A549 (cell line): Measurements from ENCODE around the gene KRT36. TPM values are rescaled to one million over a fixed set of nuclear protein-coding genes. Genes with fewer than 3 reads are reported as not detected.

Experiments used
- ATAC-seq, 2 experiments: fragments of 200-7000 bp in 1 of 2; fragments of >200 bp in 1 of 2; cut with Nextera tagmentation in 1 of 2; cut with Tn5 transposase in 1 of 2; 3 replicates each; pipeline versions ENCODE4 v1.8.0 to v1.9.1; 2018 to 2020; ENCODE audit warnings: mild to moderate bottlenecking in 1 of 2, moderate library complexity in 1 of 2
- CTCF ChIA-PET: fragments of 300-600 bp; sonication (Branson Sonifier 250); formaldehyde crosslinking; extraction: SDS; loops from one replicate; lab custom pipeline; 2021; ENCODE audit warnings: antibody characterized with exemption, inconsistent platforms; lab: Yijun Ruan, JAX
- POLR2A ChIA-PET: fragments of 350-600 bp; formaldehyde crosslinking; extraction: SDS; loops from one replicate; lab custom pipeline; 2021; ENCODE audit warnings: antibody characterized with exemption, inconsistent platforms; lab: Yijun Ruan, JAX
- DNase-seq, 2 experiments: peaks; one replicate each; pipeline versions ENCODE4 v3.0.0 to v3.0.0-alpha.2; 2011 to 2016; ENCODE audit warnings: low read depth in 1 of 2, low spot score in 1 of 2
- FAIRE-seq: peaks from 2 replicates; lab custom pipeline; 2011; peaks lifted over from hg19 to GRCh38; lab: Jason Lieb, UNC
- H3K27ac ChIP-seq, 2 experiments: fragments of >200 bp; sonication (Bioruptor Twin); formaldehyde crosslinking; 3 replicates each; pipeline ENCODE4 v1.5.1; 2016 to 2017
- H3K4me1 ChIP-seq: fragments of >200 bp; sonication (Bioruptor Twin); formaldehyde crosslinking; 3 replicates; pipeline ENCODE4 v1.6.1; 2016
- H3K4me2 ChIP-seq: fragments of >200 bp; sonication (Bioruptor Twin); formaldehyde crosslinking; 3 replicates; pipeline ENCODE4 v1.6.1; 2016
- H3K4me3 ChIP-seq: fragments of >200 bp; sonication (Bioruptor Twin); formaldehyde crosslinking; 3 replicates; pipeline ENCODE4 v1.5.1; 2016
- H3K9me3 ChIP-seq: fragments of >200 bp; sonication (Bioruptor Twin); formaldehyde crosslinking; 3 replicates; pipeline ENCODE4 v1.6.1; 2016
- CBX2 ChIP-seq: fragments of 200-600 bp; sonication (generic); IDR thresholded peaks from 2 replicates; pipeline ENCODE4 v1.6.1; 2016; ENCODE audit warnings: low read depth, mild to moderate bottlenecking, borderline replicate concordance
- CHD4 ChIP-seq: fragments of 200-600 bp; sonication (generic); IDR thresholded peaks from 2 replicates; pipeline ENCODE4 v1.6.1; 2016; ENCODE audit warnings: antibody characterized with exemption, mild to moderate bottlenecking, borderline replicate concordance
- FOSL2 ChIP-seq, 2 experiments: fragments of 450-650 bp in 1 of 2; fragments of >200 bp in 1 of 2; sonication (Bioruptor Twin) in 1 of 2; formaldehyde crosslinking; IDR thresholded peaks; 2 replicates each; pipeline versions ENCODE4 v1.5.0 to v1.6.1; 2016 to 2020; ENCODE audit warnings: mild to moderate bottlenecking in 1 of 2, moderate library complexity in 1 of 2
- FOXS1 ChIP-seq: fragments of 250-450 bp; sonication (Bioruptor Pico); IDR thresholded peaks from 2 replicates; pipeline ENCODE4 v1.5.0; 2020; ENCODE audit warnings: mild to moderate bottlenecking, moderate library complexity
- HOXB13 ChIP-seq: fragments of 250-450 bp; sonication (Bioruptor Pico); IDR thresholded peaks from 2 replicates; pipeline ENCODE4 v1.5.0; 2020; ENCODE audit warnings: low read depth, mild to moderate bottlenecking, moderate library complexity
- JUNB ChIP-seq: fragments of >200 bp; sonication (Bioruptor Twin); formaldehyde crosslinking; IDR thresholded peaks from 2 replicates; pipeline ENCODE4 v1.6.1; 2016
- KDM5A ChIP-seq: fragments of 200-600 bp; sonication (generic); IDR thresholded peaks from 2 replicates; pipeline ENCODE4 v1.6.1; 2016; ENCODE audit warnings: antibody characterized with exemption, mild to moderate bottlenecking
- NFE2L2 ChIP-seq: fragments of 150-350 bp; conservative IDR thresholded peaks from 2 replicates; pipeline ENCODE4 v1.6.1; 2014; ENCODE audit warnings: low read length
- POLR2A ChIP-seq: IDR thresholded peaks from 2 replicates; pipeline ENCODE4 v1.6.1; 2012; ENCODE audit warnings: mild to moderate bottlenecking, low read length
- RAD21 ChIP-seq, 2 experiments: fragments of >200 bp in 1 of 2; sonication (Bioruptor Twin) in 1 of 2; formaldehyde crosslinking in 1 of 2; IDR thresholded peaks in 1 of 2; conservative IDR thresholded peaks in 1 of 2; 2 replicates in 1 of 2; 3 replicates in 1 of 2; pipeline ENCODE4 v1.6.1; 2012 to 2018; ENCODE audit warnings: inconsistent platforms in 1 of 2
- RARB ChIP-seq: fragments of 250-450 bp; sonication (Bioruptor Pico); IDR thresholded peaks from 2 replicates; pipeline ENCODE4 v1.8.0; 2021; ENCODE audit warnings: mild to moderate bottlenecking, moderate library complexity
- SMC3 ChIP-seq: fragments of >200 bp; sonication (Bioruptor Twin); formaldehyde crosslinking; IDR thresholded peaks from 3 replicates; pipeline ENCODE4 v1.6.1; 2018; ENCODE audit warnings: inconsistent platforms
- TP53 ChIP-seq: fragments of 250-450 bp; sonication (Bioruptor Pico); IDR thresholded peaks from 2 replicates; pipeline ENCODE4 v1.5.0; 2021; ENCODE audit warnings: mild to moderate bottlenecking, moderate library complexity
- ZC3H11A ChIP-seq: fragments of 450-650 bp; IDR thresholded peaks from 2 replicates; pipeline ENCODE4 v1.6.1; 2014; ENCODE audit warnings: antibody characterized with exemption, mild to moderate bottlenecking
- ZNF302 ChIP-seq: fragments of 250-450 bp; sonication (Bioruptor Pico); IDR thresholded peaks from 2 replicates; pipeline ENCODE4 v1.9.0; 2021; ENCODE audit warnings: inconsistent platforms, mild to moderate bottlenecking, moderate library complexity
- ZSCAN20 ChIP-seq: fragments of 250-450 bp; sonication (Bioruptor Pico); IDR thresholded peaks from 2 replicates; pipeline ENCODE4 v1.8.0; 2022; ENCODE audit warnings: mild to moderate bottlenecking, moderate library complexity
- WGBS: methylation state at CpG from one replicate; pipeline ENCODE4 v1.1.6; 2017; ENCODE audit errors: missing lambda C conversion rate; 5-methylcytosine and 5-hydroxymethylcytosine counted together
- polyA plus RNA-seq, 4 experiments: library from polyadenylated mRNA; depleted of rRNA in 3 of 4; stranded (reverse); fragments of >200 nt; fragmentation: RNase III in 1 of 4; extraction: RNeasy Plus Mini Kit Qiagen cat#74134 plus additional on column Dnase treatment in 1 of 4; gene quantifications; 2 replicates in 3 of 4; 3 replicates in 1 of 4; pipeline ENCODE4 v1.2.3, GENCODE V29; 2011 to 2017
- TF ChIP-seq, protein P1 (sequence below): IDR thresholded peaks from 2 replicates; pipeline ENCODE4 v1.6.1; 2012
- TF ChIP-seq, protein P2 (sequence below): fragments of 250-450 bp; sonication (Bioruptor Pico); IDR thresholded peaks from 2 replicates; pipeline ENCODE4 v1.5.0; 2021; ENCODE audit warnings: mild to moderate bottlenecking, moderate library complexity, borderline replicate concordance
- TF ChIP-seq, protein P3 (sequence below): fragments of >200 bp; sonication (Bioruptor Twin); formaldehyde crosslinking; IDR thresholded peaks from 2 replicates; pipeline ENCODE4 v1.6.1; 2016
- TF ChIP-seq, protein P4 (sequence below): fragments of 450-650 bp; IDR thresholded peaks from 2 replicates; pipeline ENCODE4 v1.6.1; 2014; ENCODE audit warnings: antibody characterized with exemption

The KRT36 gene
- polyA plus RNA-seq, 2 of the 4 experiments (the other 2 are of a cell fraction): not detected

DNA sequence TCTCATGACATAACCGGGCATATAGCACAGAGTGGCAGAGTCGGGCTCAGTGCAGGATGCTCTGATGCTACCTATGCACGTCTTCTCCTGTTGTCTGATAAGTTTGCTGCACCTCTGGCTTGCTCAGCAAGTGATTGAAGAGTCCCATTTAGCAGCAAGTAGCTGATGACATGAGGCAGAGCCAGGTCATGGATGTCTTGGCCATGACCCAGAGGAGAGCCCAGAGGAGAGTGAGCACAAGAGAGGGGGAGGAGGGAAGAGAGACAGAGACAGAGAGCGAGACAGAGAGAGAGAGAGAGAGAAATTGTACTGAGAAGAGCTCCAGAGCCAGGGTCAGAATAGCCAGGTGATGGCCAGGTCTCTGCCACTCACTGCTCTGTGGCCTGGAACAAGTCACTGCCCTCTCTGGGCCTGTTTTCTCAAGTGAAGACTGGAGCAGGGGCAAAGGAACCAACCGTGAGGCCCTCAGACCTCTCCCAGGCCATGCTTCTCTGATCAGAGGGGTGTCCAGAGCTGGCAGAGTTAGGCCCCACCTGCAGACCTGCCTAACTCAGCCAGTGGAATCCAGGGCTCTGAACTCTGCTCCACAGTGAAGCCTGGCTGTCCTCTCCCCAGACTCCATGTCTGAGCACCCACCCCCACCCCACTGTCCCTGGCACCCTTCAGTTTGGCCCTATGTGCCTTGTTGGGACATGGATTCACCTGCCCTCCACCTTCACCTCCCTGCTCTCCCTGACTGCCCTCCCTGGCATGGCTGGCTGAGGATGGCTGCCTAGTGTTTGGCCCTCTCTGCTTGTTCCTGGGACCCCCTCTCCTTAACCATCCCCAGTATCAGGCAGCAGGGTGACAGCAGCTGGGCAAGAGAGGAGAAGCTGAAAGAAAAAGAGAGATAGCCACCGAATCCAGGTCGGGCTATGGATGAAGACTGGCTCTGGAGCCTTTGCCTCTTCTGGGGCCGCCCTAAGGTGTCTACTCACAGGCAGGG, 4.5 kb downstream of the KRT36 start:
- FAIRE-seq (no peak), DNase-seq (no peak)
- CTCF ChIA-PET: interaction anchor here (0.6 to 5.7 kb wide), 8 partner anchors 10 to 630 kb away, joined by 3 to 31 read pairs (median 5); no protein-coding TSS in a partner anchor
- Histone ChIP-seq H3K4me1 (no peaks in the 10 kb centered on the region), H3K4me3 (no peak overlapping the region), H3K9me3 (no peaks in the 10 kb centered on the region), H3K4me2 (no peak overlapping the region)
- no peak for TF ChIP-seq TP53
- TF ChIP-seq NFE2L2: no peak
- TF ChIP-seq, protein P1, sequence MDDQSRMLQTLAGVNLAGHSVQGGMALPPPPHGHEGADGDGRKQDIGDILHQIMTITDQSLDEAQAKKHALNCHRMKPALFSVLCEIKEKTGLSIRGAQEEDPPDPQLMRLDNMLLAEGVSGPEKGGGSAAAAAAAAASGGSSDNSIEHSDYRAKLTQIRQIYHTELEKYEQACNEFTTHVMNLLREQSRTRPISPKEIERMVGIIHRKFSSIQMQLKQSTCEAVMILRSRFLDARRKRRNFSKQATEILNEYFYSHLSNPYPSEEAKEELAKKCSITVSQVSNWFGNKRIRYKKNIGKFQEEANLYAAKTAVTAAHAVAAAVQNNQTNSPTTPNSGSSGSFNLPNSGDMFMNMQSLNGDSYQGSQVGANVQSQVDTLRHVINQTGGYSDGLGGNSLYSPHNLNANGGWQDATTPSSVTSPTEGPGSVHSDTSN: no peak
- no peak for TF ChIP-seq ZNF302
- TF ChIP-seq SMC3: no peak
- no peak for TF ChIP-seq RARB (CRISPR knock-in tag)
- TF ChIP-seq FOXS1 (CRISPR knock-in tag): no peak
- no peak for TF ChIP-seq CHD4
- no peak for TF ChIP-seq RAD21 (conservative IDR thresholded peaks at IDR 0.05 in 1 of 2, IDR thresholded peaks at IDR 0.05 in 1 of 2)
- no peak for TF ChIP-seq POLR2A
- TF ChIP-seq CBX2: no peak
- TF ChIP-seq FOSL2 (IDR thresholded peaks at IDR 0.05): no peak
- no peak for TF ChIP-seq FOSL2 (CRISPR knock-in tag; IDR thresholded peaks at IDR 0.05)
- TF ChIP-seq, protein P2, sequence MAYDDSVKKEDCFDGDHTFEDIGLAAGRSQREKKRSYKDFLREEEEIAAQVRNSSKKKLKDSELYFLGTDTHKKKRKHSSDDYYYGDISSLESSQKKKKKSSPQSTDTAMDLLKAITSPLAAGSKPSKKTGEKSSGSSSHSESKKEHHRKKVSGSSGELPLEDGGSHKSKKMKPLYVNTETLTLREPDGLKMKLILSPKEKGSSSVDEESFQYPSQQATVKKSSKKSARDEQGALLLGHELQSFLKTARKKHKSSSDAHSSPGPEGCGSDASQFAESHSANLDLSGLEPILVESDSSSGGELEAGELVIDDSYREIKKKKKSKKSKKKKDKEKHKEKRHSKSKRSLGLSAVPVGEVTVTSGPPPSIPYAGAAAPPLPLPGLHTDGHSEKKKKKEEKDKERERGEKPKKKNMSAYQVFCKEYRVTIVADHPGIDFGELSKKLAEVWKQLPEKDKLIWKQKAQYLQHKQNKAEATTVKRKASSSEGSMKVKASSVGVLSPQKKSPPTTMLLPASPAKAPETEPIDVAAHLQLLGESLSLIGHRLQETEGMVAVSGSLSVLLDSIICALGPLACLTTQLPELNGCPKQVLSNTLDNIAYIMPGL (CRISPR knock-in tag): no peak
- no peak for TF ChIP-seq ZC3H11A
- TF ChIP-seq, protein P3, sequence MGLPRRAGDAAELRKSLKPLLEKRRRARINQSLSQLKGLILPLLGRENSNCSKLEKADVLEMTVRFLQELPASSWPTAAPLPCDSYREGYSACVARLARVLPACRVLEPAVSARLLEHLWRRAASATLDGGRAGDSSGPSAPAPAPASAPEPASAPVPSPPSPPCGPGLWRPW: no peak
- TF ChIP-seq KDM5A: no peak
- no peak for TF ChIP-seq HOXB13
- TF ChIP-seq, all 56 proteins: peak for 0
- no peak overlapping the region for H3K27ac ChIP-seq
- POLR2A ChIA-PET: no interaction called here
- no peak for ATAC-seq
- WGBS: 66% methylated on average over 8 of the region's 8 CpGs

DNA sequence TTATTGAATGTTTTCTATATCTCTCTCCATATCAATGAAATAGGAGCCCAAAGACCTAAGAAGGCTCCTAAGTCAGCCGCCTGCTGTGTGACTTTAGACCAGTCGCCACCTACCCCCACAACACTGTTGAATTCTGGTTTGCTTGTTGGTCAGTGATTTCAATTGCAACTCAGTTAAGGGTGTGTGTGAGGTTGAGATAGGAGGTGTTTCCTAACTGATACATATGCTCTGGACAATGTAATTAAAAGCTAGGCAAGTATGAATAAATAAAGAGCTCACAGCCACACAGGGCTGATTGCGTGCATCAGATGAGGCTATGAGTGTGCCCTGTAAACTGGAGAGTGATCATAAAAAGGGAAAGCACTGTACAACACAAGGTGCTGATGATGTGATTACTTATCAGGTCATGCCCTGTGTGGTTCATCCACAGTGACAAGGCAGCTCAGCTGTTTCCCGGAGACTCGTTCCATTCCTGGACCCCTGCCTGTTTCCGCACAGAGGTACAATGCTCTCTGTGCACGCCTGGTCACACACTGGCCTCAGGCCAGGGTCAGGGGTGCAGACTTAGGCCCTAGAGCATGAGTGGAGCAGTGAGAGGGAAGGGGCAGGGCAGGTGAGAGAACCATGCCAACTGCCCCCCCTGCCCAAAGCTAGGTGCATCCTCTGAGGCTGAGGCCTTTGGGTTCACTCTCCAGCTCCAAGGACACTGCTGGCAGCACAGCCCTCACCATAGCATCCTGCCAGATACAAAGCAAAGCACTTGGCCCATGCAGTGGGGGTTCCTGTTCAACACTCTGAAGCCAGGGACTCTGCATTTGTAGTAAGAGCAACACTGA, 5.5 kb downstream of the KRT36 start:
- H3K4me2 ChIP-seq: no peak overlapping the region
- 79% methylated on average over 7 of the region's 7 CpGs for WGBS
- no peaks in the 10 kb centered on the region for H3K4me1 ChIP-seq
- TF ChIP-seq JUNB (no peak), ZSCAN20 (CRISPR knock-in tag) (no peak)
- TF ChIP-seq, protein P4, sequence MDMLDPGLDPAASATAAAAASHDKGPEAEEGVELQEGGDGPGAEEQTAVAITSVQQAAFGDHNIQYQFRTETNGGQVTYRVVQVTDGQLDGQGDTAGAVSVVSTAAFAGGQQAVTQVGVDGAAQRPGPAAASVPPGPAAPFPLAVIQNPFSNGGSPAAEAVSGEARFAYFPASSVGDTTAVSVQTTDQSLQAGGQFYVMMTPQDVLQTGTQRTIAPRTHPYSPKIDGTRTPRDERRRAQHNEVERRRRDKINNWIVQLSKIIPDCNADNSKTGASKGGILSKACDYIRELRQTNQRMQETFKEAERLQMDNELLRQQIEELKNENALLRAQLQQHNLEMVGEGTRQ: no peak
- TF ChIP-seq, all 56 proteins: peak for 0
- FAIRE-seq: no peak
- no peak for DNase-seq
- no peak overlapping the region for H3K27ac ChIP-seq
- H3K9me3 ChIP-seq: no peaks in the 10 kb centered on the region
- no peak overlapping the region for H3K4me3 ChIP-seq
- CTCF ChIA-PET: interaction anchor here (0.6 to 5.7 kb wide), 8 partner anchors 9 to 1606 kb away, joined by 3 to 31 read pairs (median 5); no protein-coding TSS in a partner anchor
- POLR2A ChIA-PET: no interaction called here
- no peak for ATAC-seq
